Smooth muscle cell (in vitro differentiated cells): Measurements from ENCODE around the gene SPAG6. TPM values are rescaled to one million over a fixed set of nuclear protein-coding genes. Genes with fewer than 3 reads are reported as not detected.
A peak's percentile ranks its signal among the peaks of the same experiment; 100 is the strongest.
"Not testable (repeated sequence)": the region's sequence is repeated elsewhere in the genome, so short reads cannot be mapped to it uniquely, and the experiment has no call there.

Experiments used
- DNase-seq: peaks from one replicate; lab custom pipeline; 2025; ENCODE audit not compliant: unreplicated experiment; lab: John Stamatoyannopoulos, UW
- H2AFZ ChIP-seq: fragments of 200-600 bp; sonication (generic); 2 replicates; pipeline ENCODE4 v1.6.0; 2016; ENCODE audit warnings: antibody characterized with exemption, low read depth, mild to moderate bottlenecking
- H3F3A ChIP-seq: fragments of 200-600 bp; sonication (generic); 2 replicates; pipeline ENCODE4 v1.6.0; 2017; ENCODE audit warnings: antibody characterized with exemption, low read depth
- H3K27ac ChIP-seq: fragments of 200-600 bp; sonication (generic); 2 replicates; pipeline ENCODE4 v1.5.1; 2016; ENCODE audit warnings: low read depth, mild to moderate bottlenecking
- H3K27me3 ChIP-seq: fragments of 200-600 bp; sonication (generic); 2 replicates; pipeline ENCODE4 v1.6.1; 2016; ENCODE audit warnings: low read depth, mild to moderate bottlenecking
- H3K36me3 ChIP-seq: fragments of 200-600 bp; sonication (generic); 2 replicates; pipeline ENCODE4 v1.5.1; 2016; ENCODE audit warnings: low read depth
- H3K4me1 ChIP-seq: fragments of 200-600 bp; sonication (generic); 2 replicates; pipeline ENCODE4 v1.5.1; 2016; ENCODE audit warnings: low read depth
- H3K4me2 ChIP-seq: fragments of 200-600 bp; sonication (generic); 2 replicates; pipeline ENCODE4 v1.6.0; 2016; ENCODE audit warnings: mild to moderate bottlenecking
- H3K4me3 ChIP-seq: fragments of 200-600 bp; sonication (generic); 2 replicates; pipeline ENCODE4 v1.5.1; 2016; ENCODE audit warnings: mild to moderate bottlenecking
- H3K79me2 ChIP-seq: fragments of 200-600 bp; sonication (generic); 2 replicates; pipeline ENCODE4 v1.6.0; 2016; ENCODE audit warnings: low read depth, mild to moderate bottlenecking
- H3K9ac ChIP-seq: fragments of 200-600 bp; sonication (generic); 2 replicates; pipeline ENCODE4 v1.6.0; 2016; ENCODE audit warnings: low read depth
- H3K9me3 ChIP-seq: fragments of 200-600 bp; sonication (generic); replicated peaks from 2 replicates; pipeline ENCODE4 v1.5.1; 2016; ENCODE audit warnings: low read depth
- H4K20me1 ChIP-seq: fragments of 200-600 bp; sonication (generic); 2 replicates; pipeline ENCODE4 v1.6.0; 2016; ENCODE audit warnings: low read depth
- WGBS: methylation state at CpG from one replicate; pipeline ENCODE4 v1.1.7; 2016; ENCODE audit warnings: low lambda C conversion rate; 5-methylcytosine and 5-hydroxymethylcytosine counted together
- polyA plus RNA-seq: library from polyadenylated mRNA; unstranded; fragments of >200 nt; fragmentation: Nextera tagmentation; extraction: Ambion mirVana; gene quantifications from 2 replicates; pipeline ENCODE4 v1.2.1, GENCODE V29; 2016
- total RNA-seq: library from RNA; depleted of rRNA; stranded (reverse); fragments of >200 nt; gene quantifications from 2 replicates; pipeline ENCODE4 v1.2.3, GENCODE V29; 2014
- TF ChIP-seq, protein P1 (sequence below): fragments of 200-600 bp; sonication (generic); IDR thresholded peaks from 2 replicates; pipeline ENCODE4 v1.5.1; 2017; ENCODE audit warnings: borderline replicate concordance, mild to moderate bottlenecking, antibody characterized with exemption; ENCODE audit not compliant: insufficient read depth, poor library complexity, severe bottlenecking

The SPAG6 gene
- total and polyA plus RNA-seq, 2 experiments from 2014 or later, result 0.61 TPM; not detected in 1

DNA sequence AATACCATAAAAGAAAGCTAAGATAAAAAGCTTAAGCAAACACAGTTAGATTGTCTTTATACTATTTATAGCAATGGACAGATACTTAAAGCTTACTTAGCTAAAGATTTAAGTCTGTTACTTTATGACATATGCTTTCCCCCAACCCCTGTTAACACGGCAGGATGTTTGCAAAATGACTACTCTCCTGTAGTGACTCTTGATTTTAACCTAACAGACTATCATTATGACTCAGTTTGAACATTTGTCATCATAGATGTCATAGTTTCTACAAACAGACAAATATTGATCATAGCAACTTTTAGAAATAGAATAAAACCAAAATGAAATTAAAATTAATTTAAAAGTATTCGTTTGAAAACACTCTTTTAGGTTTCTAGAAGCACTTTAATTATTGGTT is 36.9 kb upstream of the SPAG6 start:
- TF ChIP-seq, protein P1, sequence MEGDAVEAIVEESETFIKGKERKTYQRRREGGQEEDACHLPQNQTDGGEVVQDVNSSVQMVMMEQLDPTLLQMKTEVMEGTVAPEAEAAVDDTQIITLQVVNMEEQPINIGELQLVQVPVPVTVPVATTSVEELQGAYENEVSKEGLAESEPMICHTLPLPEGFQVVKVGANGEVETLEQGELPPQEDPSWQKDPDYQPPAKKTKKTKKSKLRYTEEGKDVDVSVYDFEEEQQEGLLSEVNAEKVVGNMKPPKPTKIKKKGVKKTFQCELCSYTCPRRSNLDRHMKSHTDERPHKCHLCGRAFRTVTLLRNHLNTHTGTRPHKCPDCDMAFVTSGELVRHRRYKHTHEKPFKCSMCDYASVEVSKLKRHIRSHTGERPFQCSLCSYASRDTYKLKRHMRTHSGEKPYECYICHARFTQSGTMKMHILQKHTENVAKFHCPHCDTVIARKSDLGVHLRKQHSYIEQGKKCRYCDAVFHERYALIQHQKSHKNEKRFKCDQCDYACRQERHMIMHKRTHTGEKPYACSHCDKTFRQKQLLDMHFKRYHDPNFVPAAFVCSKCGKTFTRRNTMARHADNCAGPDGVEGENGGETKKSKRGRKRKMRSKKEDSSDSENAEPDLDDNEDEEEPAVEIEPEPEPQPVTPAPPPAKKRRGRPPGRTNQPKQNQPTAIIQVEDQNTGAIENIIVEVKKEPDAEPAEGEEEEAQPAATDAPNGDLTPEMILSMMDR, result no peak
- Histone ChIP-seq H3K4me1 (no peaks in the 10 kb centered on the region), H3K27ac (peak overlapping the region; percentile 30), H3K4me3 (no peak overlapping the region), H3K79me2 (no peaks in the 10 kb centered on the region), H3K9me3 (no peaks in the 10 kb centered on the region), H3K4me2 (peak overlapping the region; percentile 13), H3K27me3 (peaks cover 8% of the 10 kb centered on the region), H3F3A (no peaks in the 10 kb centered on the region), H2AFZ (no peak overlapping the region), H3K9ac (no peak overlapping the region), H4K20me1 (no peaks in the 10 kb centered on the region), H3K36me3 (no peaks in the 10 kb centered on the region)
- WGBS, result 53% methylated on average over 2 of the region's 2 CpGs
- no peak for DNase-seq

DNA sequence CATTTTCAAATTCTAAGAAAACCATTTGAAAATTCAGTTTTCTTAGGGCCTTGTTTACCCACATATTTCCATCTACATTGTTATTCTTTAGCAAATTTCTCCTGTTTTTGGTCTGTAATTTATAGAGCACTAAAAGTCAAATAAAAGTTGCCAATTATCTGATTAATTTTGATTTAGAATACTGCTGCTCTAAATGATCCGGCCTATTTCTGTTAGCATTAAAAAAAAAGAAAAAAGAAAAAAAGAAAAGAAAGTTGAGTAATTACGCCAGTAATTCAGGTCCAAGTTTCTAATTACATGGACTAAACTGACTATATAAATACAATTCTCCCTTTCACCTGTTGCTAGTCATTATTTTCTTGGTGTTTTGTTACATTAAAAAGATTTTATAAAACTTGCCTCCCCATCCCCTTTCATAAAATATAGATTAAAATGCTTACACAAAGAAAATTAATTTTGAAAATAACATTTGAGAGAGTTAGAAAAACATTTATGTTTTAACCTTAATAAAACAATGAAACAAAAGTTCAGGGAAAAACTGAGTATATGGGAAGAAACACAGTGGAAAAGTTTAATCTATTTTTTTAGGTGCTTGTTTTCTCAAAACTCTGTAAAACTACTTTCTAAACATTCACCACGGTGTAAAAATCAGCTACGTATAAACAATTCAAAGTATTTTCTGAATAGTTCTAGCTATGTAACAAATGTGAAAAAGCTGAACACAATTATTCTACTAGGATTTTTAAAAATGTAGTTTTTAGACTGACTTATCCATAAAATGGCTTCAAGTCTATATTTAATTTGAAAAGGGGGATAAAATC is 35.9 kb upstream of the SPAG6 start:
- Histone ChIP-seq H4K20me1 (no peaks in the 10 kb centered on the region), H3F3A (no peaks in the 10 kb centered on the region), H3K9ac (no peak overlapping the region), H3K4me3 (no peak overlapping the region), H3K79me2 (no peaks in the 10 kb centered on the region), H3K9me3 (no peaks in the 10 kb centered on the region), H2AFZ (no peak overlapping the region), H3K27ac (no peak overlapping the region), H3K4me1 (no peaks in the 10 kb centered on the region), H3K4me2 (no peak overlapping the region), H3K27me3 (peaks cover 17% of the 10 kb centered on the region), H3K36me3 (no peaks in the 10 kb centered on the region)
- DNase-seq, result no peak
- 93% methylated on average over 4 of the region's 4 CpGs for WGBS
- TF ChIP-seq, protein P1, result no peak

DNA sequence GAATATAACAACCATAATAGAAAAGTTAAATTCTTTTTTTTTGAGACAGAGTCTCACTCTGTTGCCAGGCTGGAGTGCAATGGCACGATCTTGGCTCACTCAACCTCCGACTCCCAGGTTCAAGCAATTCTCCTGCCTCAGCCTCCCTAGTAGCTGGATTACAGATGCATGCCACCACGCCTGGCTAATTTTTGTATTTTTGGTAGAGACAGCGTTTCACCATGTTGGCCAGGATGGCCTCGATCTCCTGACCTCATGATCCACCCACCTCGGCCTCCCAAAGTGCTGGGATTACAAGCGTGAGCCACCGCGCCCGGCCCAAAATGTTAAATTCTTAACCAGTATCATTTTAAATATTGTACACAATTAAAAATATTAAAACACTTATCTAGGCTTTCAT is 35.3 kb upstream of the SPAG6 start:
- H3K4me2 ChIP-seq, H4K20me1 ChIP-seq, DNase-seq, H3K79me2 ChIP-seq, H3K4me3 ChIP-seq, H2AFZ ChIP-seq, H3K36me3 ChIP-seq, H3K9ac ChIP-seq, H3K4me1 ChIP-seq, H3K27ac ChIP-seq, H3K9me3 ChIP-seq, H3F3A ChIP-seq: not testable (repeated sequence)
- peaks cover 22% of the 10 kb centered on the region for H3K27me3 ChIP-seq
- WGBS, result 96% methylated on average over 10 of the region's 10 CpGs

- peaks cover 5% of the 10 kb centered on the region for H3K4me1 ChIP-seq
- H3K4me2 ChIP-seq, result no peak overlapping the region
- H3F3A ChIP-seq, result no peaks in the 10 kb centered on the region
- no peak overlapping the region for H3K9ac ChIP-seq
- H3K36me3 ChIP-seq, result no peaks in the 10 kb centered on the region
- H3K79me2 ChIP-seq, result no peaks in the 10 kb centered on the region
- no peak overlapping the region for H3K27ac ChIP-seq
- H3K9me3 ChIP-seq, result no peaks in the 10 kb centered on the region
- no peak for DNase-seq
- no peaks in the 10 kb centered on the region for H4K20me1 ChIP-seq
- no peak overlapping the region for H3K4me3 ChIP-seq
- TF ChIP-seq, protein P1, result no peak
- peaks cover 22% of the 10 kb centered on the region for H3K27me3 ChIP-seq
- H2AFZ ChIP-seq, result no peak overlapping the region
Observed at GRCh38 chr10:22310928-22311327, 34.4 kb upstream of the SPAG6 start.
